GM04504 (cell line): ENCODE measurements around the gene SPEM2.
A peak's percentile ranks its signal among the peaks of the same experiment; 100 is the strongest.

Experiments
- DNase-seq: peaks from one replicate; pipeline ENCODE4 v3.0.0-alpha.2; 2012; ENCODE audit warnings: low read depth

Gene SPEM2

DNA sequence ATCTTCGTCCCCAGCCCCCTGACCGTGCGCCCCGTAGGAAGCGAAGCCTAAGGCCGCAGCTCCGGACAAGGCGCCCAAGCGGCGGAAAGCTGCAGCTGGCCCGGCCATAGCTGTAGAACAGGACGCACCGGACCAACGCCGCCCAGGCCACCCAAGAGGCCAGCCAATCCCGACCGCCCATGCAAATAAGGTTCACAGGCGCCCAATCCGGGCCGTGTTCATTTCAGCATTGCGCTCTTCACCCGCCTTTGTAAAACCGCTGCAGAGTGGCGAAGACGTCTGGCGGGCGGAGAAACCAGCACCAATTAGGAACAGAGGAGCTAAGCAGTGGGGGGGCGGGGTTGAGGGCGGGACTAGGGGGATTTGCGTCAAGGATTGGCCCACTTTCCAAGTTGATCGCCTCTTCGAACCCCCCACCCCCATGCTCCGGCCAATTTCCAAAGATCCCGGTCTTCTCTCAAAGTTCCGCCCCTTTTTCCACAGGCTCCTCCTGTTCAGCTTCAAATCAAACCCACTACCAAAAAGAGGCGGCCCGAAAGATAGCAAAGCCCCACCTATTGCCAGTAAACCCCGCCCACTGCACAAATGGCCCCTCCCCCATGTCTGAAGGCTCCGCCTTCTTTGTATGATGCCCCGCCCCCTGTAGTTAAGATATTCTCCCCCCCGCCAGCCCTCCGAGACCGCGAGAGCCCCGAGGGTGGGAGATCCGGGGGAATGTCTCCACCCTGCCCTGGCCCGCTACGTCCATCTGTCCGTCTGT lies 21.3 kb upstream of the SPEM2 start, which contains the start of gene TMEM256:
Gene TMEM256 (minus strand): TSS at position 121 of the 760 bp plus-strand sequence. CDS start 13 bp downstream, at position 108.
- peak; percentile 99 for DNase-seq

DNA sequence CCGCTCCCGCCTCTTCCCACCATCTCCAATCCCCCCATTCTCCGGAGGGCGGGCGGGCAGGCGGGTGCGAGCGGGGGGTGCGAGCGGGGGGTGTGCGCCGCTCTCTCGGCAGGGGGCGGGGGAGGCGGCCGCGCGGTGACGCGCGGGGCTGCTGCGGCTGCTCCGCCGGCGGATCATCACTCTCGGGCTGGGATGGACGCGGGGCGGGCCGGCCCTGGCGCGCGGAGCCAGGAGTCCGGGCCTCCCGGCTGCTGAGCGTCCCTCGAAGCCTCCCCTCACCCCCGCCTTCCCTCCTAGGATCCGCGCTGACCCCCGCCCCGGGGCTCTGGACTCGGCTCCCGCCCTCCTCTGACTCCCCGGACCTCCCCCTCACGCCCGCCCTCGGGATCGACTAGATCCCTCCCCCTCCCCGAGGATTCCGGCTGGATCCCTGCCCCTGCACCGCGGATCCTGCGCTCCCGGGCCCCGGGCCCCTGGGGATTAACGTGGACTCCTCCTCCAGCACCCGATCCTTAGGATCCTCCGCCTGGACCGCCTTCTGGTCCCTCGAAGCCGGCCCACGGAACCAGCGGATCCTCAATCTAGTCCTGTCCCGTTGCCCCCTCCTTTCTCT lies 20.6 kb upstream of the SPEM2 start:
- no peak for DNase-seq

DNA sequence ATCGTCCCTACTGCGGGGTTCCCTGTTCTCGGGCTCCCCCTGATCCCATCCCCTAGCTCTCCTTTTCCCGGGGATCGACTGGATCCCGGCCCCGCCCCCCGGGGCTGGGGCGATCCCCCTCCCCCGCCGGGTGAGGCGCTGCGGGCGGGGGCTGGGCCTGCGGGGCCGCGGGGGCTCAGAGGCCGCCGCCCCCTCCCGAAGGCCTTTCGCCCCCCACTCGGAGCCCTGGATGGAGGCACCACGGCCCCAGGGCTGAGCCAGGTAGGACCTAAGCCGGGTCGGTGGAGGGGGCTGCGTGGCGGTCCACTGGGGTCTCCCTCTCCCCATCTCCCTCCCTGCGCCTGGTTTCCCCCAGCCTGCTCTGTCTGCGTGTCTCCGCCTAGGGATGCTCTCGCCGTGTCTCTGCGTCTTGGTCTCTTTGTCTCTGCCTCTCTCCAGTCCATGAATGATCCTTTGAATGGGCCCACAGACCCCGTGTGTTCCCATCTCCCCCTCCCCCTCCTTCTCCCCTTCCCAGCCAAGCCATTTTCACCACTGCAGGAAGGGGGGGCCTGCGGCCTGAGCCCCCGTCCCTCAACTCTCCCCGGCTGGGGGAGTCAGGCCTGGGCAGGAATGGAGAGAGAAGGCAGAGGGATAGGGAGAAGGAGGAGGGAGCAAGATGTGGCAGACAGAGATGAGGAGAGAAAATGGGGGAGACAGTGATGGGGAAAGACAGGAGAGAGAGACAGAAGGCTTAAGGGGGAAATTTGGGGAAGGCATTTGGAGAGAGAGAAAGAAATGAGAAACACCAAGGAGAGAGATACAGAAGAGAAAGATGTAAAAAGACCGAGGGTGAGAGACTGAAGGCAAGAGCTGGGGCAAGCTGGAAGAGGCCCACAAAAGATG lies 19.8 kb upstream of the SPEM2 start:
- DNase-seq = no peak

DNA sequence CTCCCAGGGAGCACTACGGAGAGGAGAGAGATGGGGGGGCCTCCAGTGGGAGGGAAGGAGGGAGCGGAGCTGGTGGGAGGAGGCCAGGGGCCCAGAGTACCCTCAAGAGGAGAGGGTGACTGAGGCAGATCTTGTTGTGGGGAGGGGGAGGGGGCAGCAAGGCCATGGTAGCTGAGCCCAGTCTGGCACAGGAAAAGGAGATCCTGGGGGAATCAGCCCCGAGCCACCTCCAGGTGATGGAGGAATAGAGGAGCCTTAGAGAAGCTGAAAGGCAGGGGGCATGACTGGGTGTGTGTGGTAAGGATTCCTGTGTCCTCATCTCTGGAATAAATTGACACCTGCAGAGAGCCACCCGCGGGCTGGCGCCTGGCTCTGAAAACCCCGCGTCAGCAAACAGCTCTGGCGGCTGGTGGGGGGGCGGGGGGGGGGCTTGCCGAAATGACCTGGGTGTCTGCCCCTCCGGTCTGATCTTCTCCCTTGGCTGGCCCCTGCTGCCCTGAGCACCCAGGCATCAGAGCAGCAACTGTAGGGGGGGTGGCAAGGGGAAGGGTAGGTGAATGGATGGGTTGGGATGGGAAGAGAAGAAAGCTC lies 19.1 kb upstream of the SPEM2 start:
- DNase-seq = no peak

DNA sequence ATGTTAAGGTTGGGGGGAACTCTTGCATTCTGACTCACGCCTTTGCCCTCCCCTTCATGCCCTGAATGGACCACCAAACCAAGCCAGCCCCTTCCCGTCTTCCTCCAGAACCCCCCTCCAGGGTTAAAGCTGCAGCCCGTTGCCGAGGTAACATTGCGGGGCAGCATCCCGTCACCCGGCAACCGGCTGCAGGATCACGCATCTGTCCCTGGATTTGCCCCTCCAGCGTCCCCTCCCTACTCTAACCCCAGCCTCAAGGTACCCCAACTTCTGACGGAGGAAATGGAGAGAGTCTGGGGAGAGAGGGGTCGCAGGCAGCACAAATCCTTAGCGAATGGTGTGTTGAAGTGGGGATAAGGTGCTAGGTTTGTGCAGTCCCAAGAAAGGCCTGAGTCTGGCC lies 18.3 kb upstream of the SPEM2 start:
- no peak for DNase-seq

DNA sequence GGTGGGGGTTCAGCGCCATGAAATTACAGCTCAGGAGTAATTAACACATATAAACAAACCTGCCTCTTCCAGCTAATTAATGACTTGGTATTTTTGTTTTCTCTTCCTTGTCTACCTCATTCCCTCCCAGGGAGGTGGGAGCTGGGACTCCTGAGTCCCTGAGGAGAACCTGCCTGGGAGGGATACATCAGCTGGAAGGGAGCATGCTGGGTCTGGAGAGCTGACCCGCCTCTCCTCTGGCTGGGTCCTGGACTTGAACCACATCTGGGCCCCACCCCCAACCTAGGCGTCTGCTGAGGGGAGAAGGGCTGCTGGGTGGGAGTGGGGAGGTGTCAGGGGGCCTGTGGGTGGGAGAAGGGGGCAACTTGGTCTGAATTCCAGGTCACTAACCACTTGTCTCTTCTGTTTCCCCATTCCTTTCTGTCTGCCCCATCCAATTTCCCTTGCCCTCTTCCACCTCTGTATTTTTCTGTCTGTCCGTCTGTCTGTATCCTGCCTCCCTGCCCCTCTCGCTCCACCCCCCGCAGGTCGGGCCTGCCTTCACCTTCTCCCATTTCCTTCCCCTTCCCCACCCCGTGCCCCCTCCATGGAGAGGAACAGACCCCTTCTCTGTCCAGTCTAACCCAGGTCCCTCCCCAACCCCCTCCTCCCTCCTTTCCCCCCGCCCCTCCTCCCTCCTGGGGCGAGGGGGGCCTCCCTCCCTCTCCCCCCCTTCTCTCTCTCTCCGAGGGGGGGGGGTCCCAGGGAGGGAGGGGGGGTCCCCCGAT lies 17.7 kb upstream of the SPEM2 start, which contains the start of gene NLGN2:
Gene NLGN2 (plus strand): TSS at position 361 of the 767 bp plus-strand sequence. CDS start 411 bp downstream, outside the sequence.
- DNase-seq = no peak

DNA sequence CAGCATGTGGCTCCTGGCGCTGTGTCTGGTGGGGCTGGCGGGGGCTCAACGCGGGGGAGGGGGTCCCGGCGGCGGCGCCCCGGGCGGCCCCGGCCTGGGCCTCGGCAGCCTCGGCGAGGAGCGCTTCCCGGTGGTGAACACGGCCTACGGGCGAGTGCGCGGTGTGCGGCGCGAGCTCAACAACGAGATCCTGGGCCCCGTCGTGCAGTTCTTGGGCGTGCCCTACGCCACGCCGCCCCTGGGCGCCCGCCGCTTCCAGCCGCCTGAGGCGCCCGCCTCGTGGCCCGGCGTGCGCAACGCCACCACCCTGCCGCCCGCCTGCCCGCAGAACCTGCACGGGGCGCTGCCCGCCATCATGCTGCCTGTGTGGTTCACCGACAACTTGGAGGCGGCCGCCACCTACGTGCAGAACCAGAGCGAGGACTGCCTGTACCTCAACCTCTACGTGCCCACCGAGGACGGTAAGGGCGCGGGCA lies 17.1 kb upstream of the SPEM2 start:
- DNase-seq = no peak

DNA sequence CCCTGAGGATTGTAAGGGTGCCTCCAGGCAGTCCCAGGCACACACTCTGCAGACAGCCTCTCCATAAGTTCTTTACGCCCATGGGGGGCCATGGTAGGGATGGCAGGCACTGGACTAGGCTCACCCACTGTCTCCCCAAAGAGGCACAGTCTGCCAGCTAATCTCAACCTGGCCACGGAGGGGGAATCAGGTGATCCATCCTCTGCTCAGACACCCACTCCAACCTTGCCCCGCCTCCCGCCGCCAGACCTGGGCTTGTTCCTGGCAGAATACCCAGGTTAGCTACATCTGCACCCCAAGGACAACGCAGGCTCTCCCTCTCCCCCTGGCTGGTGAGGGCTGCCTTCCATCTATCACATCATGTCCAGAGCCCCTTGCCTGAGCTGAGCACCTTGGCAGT lies 16.6 kb upstream of the SPEM2 start:
- DNase-seq = no peak

DNA sequence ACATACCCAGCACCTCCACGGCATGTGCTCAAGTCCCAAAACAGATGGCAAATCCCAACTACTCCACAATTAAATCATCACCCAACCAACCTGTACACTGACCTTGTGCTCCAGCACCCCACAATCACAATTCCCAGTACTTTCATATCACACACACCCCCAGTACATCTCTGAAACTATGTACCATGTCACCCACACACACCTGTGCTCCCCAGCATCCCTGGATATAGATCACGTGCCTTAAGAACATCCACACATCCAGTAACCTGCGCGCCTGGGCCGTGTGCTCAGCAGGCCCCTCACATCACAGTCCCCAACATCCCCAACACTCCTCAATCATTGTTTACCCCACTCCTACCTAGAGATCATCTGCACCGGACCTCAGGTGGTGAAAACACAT lies 15.7 kb upstream of the SPEM2 start:
- DNase-seq = no peak

DNA sequence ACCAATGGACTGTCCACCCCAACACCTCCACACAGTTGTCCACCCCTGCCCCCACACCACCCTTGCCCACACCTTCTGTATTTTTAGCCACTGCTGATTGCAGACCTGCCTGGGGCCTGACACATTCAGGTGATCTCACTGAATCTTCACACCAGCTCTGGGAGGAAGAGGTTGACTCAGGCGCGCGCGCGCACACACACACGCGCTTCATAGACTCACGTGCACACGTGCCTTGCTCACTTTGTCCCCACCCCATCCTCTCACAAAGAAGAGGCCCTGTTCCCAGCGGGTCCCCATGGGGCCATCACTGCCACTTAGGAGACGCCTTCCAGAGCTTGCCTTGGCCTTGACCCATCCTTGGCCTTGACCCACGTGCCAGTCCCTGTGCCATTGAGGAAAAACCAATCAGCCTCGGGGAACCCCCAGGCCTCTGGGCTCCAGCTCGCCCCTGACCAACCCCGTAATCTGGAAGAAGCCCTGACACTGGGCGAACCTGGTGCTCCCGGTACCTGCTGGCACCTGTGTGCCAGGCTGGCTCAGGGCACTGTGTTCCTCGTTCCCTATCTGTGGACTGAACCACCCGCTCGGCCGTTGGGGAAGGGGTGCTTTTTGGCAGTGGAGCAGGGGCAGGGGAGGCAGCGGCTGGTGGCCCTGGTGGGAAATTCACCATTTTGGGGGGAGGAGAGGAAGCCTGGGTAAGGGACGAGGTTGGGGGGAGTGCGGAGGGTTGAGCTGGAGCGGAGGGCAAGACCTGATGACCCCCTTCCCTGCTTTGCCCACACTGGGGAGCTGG lies 14.6 kb upstream of the SPEM2 start:
- no peak for DNase-seq

DNA sequence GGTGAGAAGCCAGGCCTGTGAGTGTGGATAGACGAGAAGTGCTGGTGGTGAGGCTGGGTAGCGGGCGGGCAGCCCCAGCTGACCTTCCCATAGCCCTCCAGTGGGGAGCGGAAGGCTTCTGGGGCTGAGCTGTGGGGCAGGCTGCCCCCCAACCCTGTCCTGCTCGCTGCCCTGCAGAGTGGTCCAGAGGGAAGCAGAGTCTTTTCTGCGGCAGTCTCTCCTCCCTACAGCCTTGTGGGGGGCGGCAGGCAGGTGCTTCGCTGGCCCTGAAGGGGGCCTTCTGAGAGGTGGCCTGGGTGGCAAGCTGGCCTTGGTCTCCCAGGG lies 14.0 kb upstream of the SPEM2 start:
- DNase-seq = no peak

DNA sequence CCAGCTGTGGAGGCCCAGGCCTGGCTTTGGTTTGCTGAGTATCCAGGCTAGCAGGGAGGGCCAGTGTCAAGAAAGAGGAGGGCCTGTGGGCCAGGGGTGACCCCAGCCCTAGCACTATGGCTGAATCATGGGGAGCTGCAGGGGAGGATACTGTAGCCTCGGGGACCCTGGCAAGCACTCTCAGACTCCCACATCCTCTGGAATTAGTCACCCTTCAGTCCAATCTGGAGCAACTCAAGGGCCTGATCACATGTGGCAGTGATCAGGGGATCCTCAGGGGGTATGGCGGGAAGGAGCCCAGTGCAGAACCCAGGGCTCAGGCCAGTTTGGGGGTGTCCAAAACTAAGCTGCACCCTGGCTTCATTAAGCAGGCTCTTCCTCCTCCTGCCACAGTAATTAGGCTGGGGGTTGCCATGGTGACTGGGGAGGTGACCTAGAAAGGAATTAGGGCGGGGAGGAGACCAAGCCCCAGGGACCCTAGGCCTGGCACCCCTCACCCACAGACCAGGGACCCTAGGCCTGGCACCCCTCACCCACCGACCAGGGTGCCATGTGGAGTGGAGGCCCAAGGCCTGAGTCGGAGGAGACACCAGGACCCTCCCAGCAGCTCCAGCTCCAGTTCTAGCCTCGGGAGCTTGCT lies 11.9 kb upstream of the SPEM2 start:
- no peak for DNase-seq

DNA sequence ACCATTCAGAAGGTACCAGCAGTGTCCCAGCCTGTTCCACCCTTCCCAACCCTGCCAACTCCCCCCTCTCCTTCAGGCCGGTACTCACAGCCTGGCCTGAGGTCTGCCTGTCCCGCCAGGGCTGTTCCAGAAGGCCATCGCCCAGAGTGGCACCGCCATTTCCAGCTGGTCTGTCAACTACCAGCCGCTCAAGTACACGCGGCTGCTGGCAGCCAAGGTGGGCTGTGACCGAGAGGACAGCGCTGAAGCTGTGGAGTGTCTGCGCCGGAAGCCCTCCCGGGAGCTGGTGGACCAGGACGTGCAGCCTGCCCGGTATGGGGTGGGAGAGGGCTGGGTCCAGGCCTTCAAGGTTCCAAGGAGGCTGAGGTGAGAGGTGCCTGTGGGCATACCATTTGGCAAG lies 10.6 kb upstream of the SPEM2 start:
- DNase-seq = no peak

DNA sequence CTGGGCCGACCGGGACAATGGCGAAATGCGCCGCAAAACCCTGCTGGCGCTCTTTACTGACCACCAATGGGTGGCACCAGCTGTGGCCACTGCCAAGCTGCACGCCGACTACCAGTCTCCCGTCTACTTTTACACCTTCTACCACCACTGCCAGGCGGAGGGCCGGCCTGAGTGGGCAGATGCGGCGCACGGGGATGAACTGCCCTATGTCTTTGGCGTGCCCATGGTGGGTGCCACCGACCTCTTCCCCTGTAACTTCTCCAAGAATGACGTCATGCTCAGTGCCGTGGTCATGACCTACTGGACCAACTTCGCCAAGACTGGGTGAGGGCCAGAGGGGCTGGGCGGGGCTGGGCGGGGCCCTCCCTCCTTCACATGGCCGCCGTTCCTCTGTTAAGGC lies 9.6 kb upstream of the SPEM2 start:
- DNase-seq = no peak

DNA sequence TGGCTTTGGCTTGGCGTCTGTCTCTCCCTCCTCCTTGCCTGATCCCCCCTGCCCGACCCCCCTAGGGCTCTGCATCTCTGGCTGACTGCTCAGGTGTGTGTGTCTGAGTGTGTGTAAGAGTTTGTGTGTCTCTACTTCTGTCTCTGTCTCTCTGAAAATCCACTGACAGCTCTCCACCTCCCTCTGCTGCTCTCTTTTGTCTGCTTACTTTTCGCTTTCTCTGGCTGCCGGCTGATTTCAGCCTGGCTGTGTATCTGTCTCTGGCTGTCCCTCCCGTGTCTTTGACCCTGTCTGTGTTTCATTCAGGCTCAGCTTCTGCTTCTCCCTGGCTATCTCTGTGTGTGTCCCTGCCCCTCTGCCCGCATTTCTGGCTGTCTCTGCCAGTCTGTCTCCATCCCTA lies 9.1 kb upstream of the SPEM2 start:
- DNase-seq = no peak

DNA sequence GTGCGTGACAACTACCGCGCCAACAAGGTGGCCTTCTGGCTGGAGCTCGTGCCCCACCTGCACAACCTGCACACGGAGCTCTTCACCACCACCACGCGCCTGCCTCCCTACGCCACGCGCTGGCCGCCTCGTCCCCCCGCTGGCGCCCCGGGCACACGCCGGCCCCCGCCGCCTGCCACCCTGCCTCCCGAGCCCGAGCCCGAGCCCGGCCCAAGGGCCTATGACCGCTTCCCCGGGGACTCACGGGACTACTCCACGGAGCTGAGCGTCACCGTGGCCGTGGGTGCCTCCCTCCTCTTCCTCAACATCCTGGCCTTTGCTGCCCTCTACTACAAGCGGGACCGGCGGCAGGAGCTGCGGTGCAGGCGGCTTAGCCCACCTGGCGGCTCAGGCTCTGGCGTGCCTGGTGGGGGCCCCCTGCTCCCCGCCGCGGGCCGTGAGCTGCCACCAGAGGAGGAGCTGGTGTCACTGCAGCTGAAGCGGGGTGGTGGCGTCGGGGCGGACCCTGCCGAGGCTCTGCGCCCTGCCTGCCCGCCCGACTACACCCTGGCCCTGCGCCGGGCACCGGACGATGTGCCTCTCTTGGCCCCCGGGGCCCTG lies 8.3 kb upstream of the SPEM2 start:
- no peak for DNase-seq

DNA sequence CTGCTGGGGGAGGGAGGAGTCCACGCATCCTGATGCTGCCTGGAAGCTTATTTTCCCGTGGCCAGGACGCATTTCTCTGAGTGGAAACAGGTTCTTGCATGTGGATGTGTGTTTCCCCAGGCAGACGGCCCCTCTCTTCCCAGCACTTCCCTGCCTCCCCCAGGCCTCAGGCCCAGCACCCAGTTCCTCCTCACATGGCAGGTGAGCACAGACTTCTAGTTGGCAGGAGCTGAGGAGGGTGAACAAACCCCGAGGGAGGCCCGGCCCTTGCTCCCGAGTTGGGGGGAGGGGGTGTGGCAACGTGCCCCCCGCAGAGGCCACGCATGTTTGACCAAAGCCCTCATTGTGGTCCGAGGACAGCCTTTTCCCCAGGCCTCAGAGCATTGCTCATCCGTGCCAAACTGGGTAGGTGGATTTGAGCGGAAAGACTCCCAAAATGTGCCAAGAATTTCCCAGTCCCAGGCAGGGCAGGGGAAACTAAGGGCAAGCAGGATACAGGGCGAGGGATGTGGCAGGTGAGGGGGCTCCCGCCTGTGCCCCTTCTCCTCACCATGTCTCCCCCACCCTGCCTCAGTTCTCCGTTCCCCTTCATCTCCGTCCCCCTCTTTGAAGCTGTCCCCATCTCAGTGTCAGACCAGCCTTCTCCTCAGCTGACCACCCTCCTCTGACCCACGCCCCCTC lies 6.8 kb upstream of the SPEM2 start:
- DNase-seq = no peak

DNA sequence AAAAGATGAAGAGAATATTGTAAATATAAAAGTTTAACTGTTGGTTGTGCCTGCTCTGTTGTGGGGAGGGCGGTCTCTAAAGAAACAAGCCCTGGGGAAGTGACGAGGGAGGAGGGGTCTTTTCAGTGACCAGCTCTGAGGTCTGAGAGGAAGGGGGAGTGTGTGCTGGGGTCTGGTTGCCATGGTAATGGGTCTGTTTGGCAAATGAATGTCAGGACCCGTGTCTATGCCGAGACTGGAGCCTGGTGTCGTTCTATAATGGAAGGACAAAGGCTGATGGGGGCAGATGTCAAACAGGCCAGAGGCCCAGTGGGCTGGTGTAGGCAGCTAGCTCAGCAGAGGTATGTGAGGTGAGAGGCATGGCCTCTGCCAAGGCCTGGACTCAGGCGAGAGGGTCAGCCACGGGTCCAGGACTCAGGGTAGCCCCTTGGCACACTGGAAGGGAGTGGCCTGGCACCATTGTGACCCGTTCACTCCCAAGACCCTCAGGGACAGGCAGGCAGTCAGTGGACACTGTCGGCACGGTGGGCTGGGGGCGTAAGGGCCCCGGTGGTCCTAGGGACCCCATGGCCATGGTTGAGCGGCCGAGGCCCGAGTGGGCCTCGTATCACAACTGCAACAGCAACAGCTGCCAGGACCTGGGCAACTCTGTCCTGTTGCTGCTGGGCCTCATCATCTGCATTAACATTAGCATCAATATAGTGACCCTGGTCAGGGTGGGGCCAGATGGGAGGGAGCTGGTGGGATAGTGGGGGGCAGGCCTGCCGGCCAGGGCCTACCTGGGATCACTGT lies 5.4 kb upstream of the SPEM2 start, which contains the start of gene SPEM1:
Gene SPEM1 (plus strand): TSS at position 506 of the 792 bp plus-strand sequence. CDS start 61 bp downstream, at position 567.
- DNase-seq = no peak
